Fibroblast of villous mesenchyme (primary cell): ENCODE data around the gene BCL2L1. TPM values are rescaled to one million over a fixed set of nuclear protein-coding genes. Genes with fewer than 3 reads are reported as not detected.

ENCODE experiments used
- DNase-seq: peaks from one replicate; pipeline ENCODE4 v3.0.0-alpha.2; 2010; ENCODE audit warnings: low read depth
- H3K4me3 ChIP-seq: 2 replicates; pipeline ENCODE4 v1.5.1; 2011; ENCODE audit warnings: low read depth, mild to moderate bottlenecking, low read length
- CTCF ChIP-seq: IDR thresholded peaks from 2 replicates; pipeline ENCODE4 v1.5.1; 2012; ENCODE audit warnings: low read depth, mild to moderate bottlenecking, low read length; ENCODE audit not compliant: insufficient read depth
- total RNA-seq: library from RNA; depleted of rRNA; stranded (reverse); fragments of >200 nt; gene quantifications from 2 replicates; pipeline ENCODE4 v1.2.3, GENCODE V29; 2012

The BCL2L1 gene
- total RNA-seq, 1 donor, result 113 TPM

- no peak for DNase-seq
- H3K4me3 ChIP-seq, result no peak overlapping the region
- no peak for TF ChIP-seq CTCF
These were observed 27.6 kb downstream of the BCL2L1 start for GRCh38 chr20:31694842-31695593.

GRCh38 chr20:31693987-31694661, 28.5 kb downstream of the BCL2L1 start:
- no peak for DNase-seq
- TF ChIP-seq CTCF, result no peak
- H3K4me3 ChIP-seq, result no peak overlapping the region

GRCh38 chr20:31693402-31693801, 29.3 kb downstream of the BCL2L1 start:
- no peak for DNase-seq
- no peak for TF ChIP-seq CTCF
- H3K4me3 ChIP-seq, result no peak overlapping the region

- peak; percentile 74 for DNase-seq
- no peak for TF ChIP-seq CTCF
- no peak overlapping the region for H3K4me3 ChIP-seq
These were observed 30.9 kb downstream of the BCL2L1 start for GRCh38 chr20:31691646-31692275.

- H3K4me3 ChIP-seq, result no peak overlapping the region
- TF ChIP-seq CTCF, result no peak
- no peak for DNase-seq
These were observed 32.5 kb downstream of the BCL2L1 start for GRCh38 chr20:31690124-31690666.

- no peak overlapping the region for H3K4me3 ChIP-seq
- no peak for TF ChIP-seq CTCF
- no peak for DNase-seq
These were observed 33.5 kb downstream of the BCL2L1 start for GRCh38 chr20:31689141-31689540.
